HG03378 (cell line): ENCODE measurements around the gene WAPL.

ENCODE experiments used
- ATAC-seq: cut with Tn5 transposase; IDR thresholded peaks from one replicate; pipeline ENCODE4 v1.9.1; 2021; ENCODE audit warnings: mild to moderate bottlenecking, moderate library complexity; ENCODE audit not compliant: unreplicated experiment

Gene WAPL

GRCh38 chr10:86413046-86413728 lies 108.4 kb downstream of the WAPL start:
- peak; percentile 85 for ATAC-seq

- ATAC-seq = no peak
Observed at GRCh38 chr10:86411852-86412560, 109.6 kb downstream of the WAPL start.

- ATAC-seq = peak; percentile 56
Observed at GRCh38 chr10:86411281-86411841, 110.2 kb downstream of the WAPL start.

- no peak for ATAC-seq
Observed at GRCh38 chr10:86410542-86411124, 111.0 kb downstream of the WAPL start.

GRCh38 chr10:86409183-86409582 lies 112.4 kb downstream of the WAPL start:
- ATAC-seq = no peak

- ATAC-seq = no peak
Observed at GRCh38 chr10:86403183-86403797, 118.3 kb downstream of the WAPL start.

- no peak for ATAC-seq
Observed at GRCh38 chr10:86402283-86402941, 119.2 kb downstream of the WAPL start.

GRCh38 chr10:86401588-86402282 lies 119.9 kb downstream of the WAPL start:
- no peak for ATAC-seq

GRCh38 chr10:86400705-86401587 lies 120.6 kb downstream of the WAPL start:
- peak; percentile 28 for ATAC-seq

- peak; percentile 82 for ATAC-seq
Observed at GRCh38 chr10:86399879-86400704, 121.5 kb downstream of the WAPL start.

GRCh38 chr10:86399514-86399878 lies 122.1 kb downstream of the WAPL start:
- no peak for ATAC-seq

GRCh38 chr10:86397120-86397519 lies 124.5 kb downstream of the WAPL start:
- ATAC-seq = no peak

GRCh38 chr10:86393862-86394455 lies 127.6 kb downstream of the WAPL start:
- ATAC-seq = no peak

- no peak for ATAC-seq
Observed at GRCh38 chr10:86393362-86393761, 128.2 kb downstream of the WAPL start.

GRCh38 chr10:86392723-86393094 lies 128.9 kb downstream of the WAPL start:
- peak; percentile 72 for ATAC-seq

- ATAC-seq = no peak
Observed at GRCh38 chr10:86391986-86392722, 129.4 kb downstream of the WAPL start.

GRCh38 chr10:86391236-86391840 lies 130.3 kb downstream of the WAPL start:
- no peak for ATAC-seq
